Adrenal gland (tissue), 12 donors: Measurements from ENCODE around the gene CARS1. TPM values are rescaled to one million over a fixed set of nuclear protein-coding genes. Genes with fewer than 3 reads are reported as not detected.

Experiments
- DNase-seq, 7 donors: peaks; one replicate each; pipeline ENCODE4 v3.0.0-alpha.2; 2019 to 2020
- H3K27ac ChIP-seq, 5 donors: fragments of 200-600 bp; sonication (generic) in 4 of 5; 1 replicate in 3 of 5; 2 replicates in 2 of 5; pipeline versions ENCODE4 v1.5.1 to v1.8.0; 2016 to 2020; ENCODE audit warnings: mild to moderate bottlenecking in 1 of 5
- H3K27me3 ChIP-seq: fragments of 200-600 bp; 2 replicates; pipeline ENCODE4 v1.8.0; 2021
- H3K36me3 ChIP-seq, 2 donors: fragments of 200-600 bp; replicated peaks in 1 of 2; 1 replicate in 1 of 2; 2 replicates in 1 of 2; pipeline versions ENCODE4 v1.5.1 to v1.8.0; 2018 to 2022
- H3K4me1 ChIP-seq, 2 donors: fragments of 200-600 bp; replicated peaks in 1 of 2; 1 replicate in 1 of 2; 2 replicates in 1 of 2; pipeline versions ENCODE4 v1.5.1 to v1.8.0; 2018 to 2021
- H3K4me3 ChIP-seq, 4 donors: fragments of 200-600 bp; sonication (generic) in 3 of 4; one replicate each; pipeline ENCODE4 v1.5.1; 2016 to 2018
- H3K9me3 ChIP-seq, 3 donors: fragments of 200-600 bp; sonication (generic) in 1 of 3; replicated peaks in 1 of 3; 1 replicate in 2 of 3; 2 replicates in 1 of 3; pipeline versions ENCODE4 v1.5.1 to v1.8.0; 2016 to 2021
- CTCF ChIP-seq, 6 experiments: fragments of 450-650 bp in 4 of 6; fragments of 200-600 bp in 2 of 6; sonication (generic) in 1 of 6; IDR thresholded peaks; 1 replicate in 5 of 6; 2 replicates in 1 of 6; pipeline versions ENCODE4 v1.5.1 to v1.8.0; 2016 to 2021; ENCODE audit warnings: antibody characterized with exemption in 6 of 6, mild to moderate bottlenecking in 2 of 6, moderate library complexity in 1 of 6
- POLR2A ChIP-seq, 2 donors: fragments of 450-650 bp; IDR thresholded peaks; one replicate each; pipeline ENCODE4 v1.6.1; 2017; ENCODE audit warnings: antibody characterized with exemption in 2 of 2, mild to moderate bottlenecking in 2 of 2, moderate library complexity in 1 of 2
- WGBS, 4 donors: extraction: QIAGEN DNeasy Blood & Tissue Kit in 2 of 4; methylation state at CpG; one replicate each; pipeline versions ENCODE4 v1.1.5 to v1.1.7; 2013 to 2017; 5-methylcytosine and 5-hydroxymethylcytosine counted together
- intact Hi-C, 2 donors: fragments of 100-400 bp; cut with DNase I; formaldehyde crosslinking; loops; one replicate each; pipeline versions ENCODE4 v1.14.1 to v1.15.0; 2022 to 2023
- polyA plus RNA-seq, 3 donors: library from polyadenylated mRNA; stranded (reverse); fragments of 200-250 nt in 2 of 3; fragments of 350-450 nt in 1 of 3; fragmentation: Illumina TruSeq in 1 of 3; extraction: RNeasy Lipid Tissue Mini Kit (QIAGEN cat#74804) in 1 of 3; gene quantifications; one replicate each; pipeline ENCODE4 v1.2.3, GENCODE V29; 2013 to 2014
- total RNA-seq, 9 donors: library from RNA; depleted of rRNA in 4 of 9; stranded (reverse); fragments of >200 nt in 4 of 9; fragments of 120-200 nt in 1 of 9; fragmentation: NEBNext Ultra II Directional in 1 of 9; extraction: Animal tissue kit (Norgen Biotek cat#: 25700) in 1 of 9; gene quantifications; one replicate each; pipeline versions ENCODE4 v1.1.0 to v1.2.4, GENCODE V29; 2013 to 2023
- donor health status: healthy with polysubstance abuse.
- donor health status: Bipolar disorder and iron deficiency.
- donor health status: DM: yes; HTN: yes; CAD: no.
- donor health status: DM: no; HTN: no; CAD: no.
- donor health status: DM: no; HTN: no; CAD: no.
- donor health status: DM: yes; HTN: yes; CAD: no.

CARS1 gene
- total and polyA plus RNA-seq, 12 donors, result 17.2 to 46.7 (median 31.5) TPM

GRCh38 chr11:2997406-2997805 is 59.8 kb downstream of the CARS1 start:
- peaks cover 0 to 6% of the 10 kb centered on the region in 2 donors for H3K4me1 ChIP-seq
- DNase-seq, result peak in 1 of 7 donors; percentile 3
- H3K9me3 ChIP-seq, result no peaks in the 10 kb centered on the region
- TF ChIP-seq POLR2A (IDR thresholded peaks at IDR 0.05) (no peak), CTCF (IDR thresholded peaks at IDR 0.05) (no peak)
- no peak overlapping the region for H3K4me3 ChIP-seq
- no peak overlapping the region for H3K27ac ChIP-seq
- H3K27me3 ChIP-seq, result no peaks in the 10 kb centered on the region
- H3K36me3 ChIP-seq, result peaks cover 0 to 20% of the 10 kb centered on the region in 2 donors
- intact Hi-C loops, result no loop called here
- WGBS, 4 donors, result 91 to 96% (median 92%) methylated on average over 4 of the region's 4 CpGs

- Histone ChIP-seq H3K27me3 (no peaks in the 10 kb centered on the region), H3K36me3 (peaks cover 0 to 15% of the 10 kb centered on the region in 2 donors), H3K4me3 (no peak overlapping the region), H3K27ac (no peak overlapping the region), H3K9me3 (no peaks in the 10 kb centered on the region), H3K4me1 (peaks cover 0 to 6% of the 10 kb centered on the region in 2 donors)
- 86 to 92% (median 87%) methylated on average over 5 to 6 of the region's 6 CpGs for WGBS, 4 donors
- no peak for TF ChIP-seq CTCF (IDR thresholded peaks at IDR 0.05)
- no peak for TF ChIP-seq POLR2A (IDR thresholded peaks at IDR 0.05)
- intact Hi-C loops, result no loop called here
- peak in 2 of 7 donors; percentile 8 to 35 for DNase-seq
These were observed 60.2 kb downstream of the CARS1 start for GRCh38 chr11:2996976-2997375.

GRCh38 chr11:2995893-2996554 is 61.2 kb downstream of the CARS1 start:
- H3K4me3 ChIP-seq, result no peak overlapping the region
- H3K27me3 ChIP-seq, result no peaks in the 10 kb centered on the region
- peak in 2 of 7 donors; percentile 12 to 50 for DNase-seq
- H3K4me1 ChIP-seq, result peaks cover 0 to 7% of the 10 kb centered on the region in 2 donors
- peaks cover 0 to 7% of the 10 kb centered on the region in 2 donors for H3K36me3 ChIP-seq
- intact Hi-C loops, result no loop called here
- no peak for TF ChIP-seq POLR2A (IDR thresholded peaks at IDR 0.05)
- TF ChIP-seq CTCF (IDR thresholded peaks at IDR 0.05), result no peak
- 79 to 88% (median 83%) methylated on average over 12 to 14 of the region's 14 CpGs for WGBS, 4 donors
- H3K9me3 ChIP-seq, result no peaks in the 10 kb centered on the region
- H3K27ac ChIP-seq, result no peak overlapping the region

GRCh38 chr11:2995031-2995561 is 62.1 kb downstream of the CARS1 start:
- H3K9me3 ChIP-seq, result no peaks in the 10 kb centered on the region
- peaks cover 0 to 2% of the 10 kb centered on the region in 2 donors for H3K36me3 ChIP-seq
- peaks cover 3 to 16% of the 10 kb centered on the region in 2 donors for H3K4me1 ChIP-seq
- WGBS, 4 donors, result 77 to 85% (median 83%) methylated on average over 6 to 13 of the region's 13 CpGs
- H3K27ac ChIP-seq, result no peak overlapping the region
- no peaks in the 10 kb centered on the region for H3K27me3 ChIP-seq
- peak in 2 of 7 donors; percentile 2 to 44 for DNase-seq
- TF ChIP-seq POLR2A (IDR thresholded peaks at IDR 0.05) (no peak), CTCF (IDR thresholded peaks at IDR 0.05) (no peak)
- no peak overlapping the region for H3K4me3 ChIP-seq
- intact Hi-C loops, result no loop called here
